ENCODE measurements around the gene INO80C.

INO80C gene

DNA sequence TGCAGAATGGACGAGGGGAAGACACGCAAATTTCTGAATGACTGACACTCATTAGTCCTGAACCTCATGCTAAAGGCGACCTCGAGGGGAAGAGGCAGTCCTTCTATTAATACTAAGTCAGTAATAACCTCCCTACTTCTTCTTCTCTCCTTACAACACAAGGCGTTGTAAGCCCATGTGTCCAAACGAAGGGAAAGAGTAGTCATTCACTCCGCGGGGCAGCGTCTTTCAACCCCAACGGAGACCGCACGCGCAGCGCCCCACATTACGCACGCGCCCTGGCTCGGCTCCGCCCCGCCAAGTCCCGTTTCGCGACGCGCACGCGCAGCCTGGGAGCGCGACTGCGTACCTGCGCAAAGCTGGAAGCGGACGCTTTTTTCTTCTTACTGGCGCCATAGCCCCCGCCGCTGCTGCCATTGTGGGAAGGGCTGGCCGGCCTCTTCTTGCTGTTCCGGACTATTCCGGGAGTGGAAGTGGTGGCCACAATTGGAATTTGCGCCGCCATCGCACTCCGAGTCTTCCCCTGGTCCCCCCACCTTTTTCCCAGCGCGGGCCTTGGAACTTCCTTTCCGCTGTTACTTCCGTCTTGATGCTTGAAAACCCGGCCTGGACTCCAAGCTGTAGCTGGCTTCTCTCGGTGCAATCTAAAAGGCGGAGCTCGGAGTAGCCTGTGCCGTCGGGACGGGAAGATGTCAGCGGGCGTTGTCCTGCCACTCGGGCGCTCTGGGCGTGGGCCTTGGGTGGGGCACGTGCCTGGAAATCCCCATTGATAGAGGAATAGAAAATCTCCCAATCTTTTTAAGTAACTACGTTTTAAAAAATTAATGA, at the start of gene INO80C:
TSS of gene INO80C (minus strand) at position 591 of the 828 bp plus-strand sequence. CDS start at position 505, 86 bp downstream.
- peak; percentile 98 for DNase-seq (ENCODE audit: low spot score)

GRCh38 chr18:35547008-35547605, 49.3 kb upstream of the INO80C start:
- no peak for DNase-seq (ENCODE audit: low spot score)

DNA sequence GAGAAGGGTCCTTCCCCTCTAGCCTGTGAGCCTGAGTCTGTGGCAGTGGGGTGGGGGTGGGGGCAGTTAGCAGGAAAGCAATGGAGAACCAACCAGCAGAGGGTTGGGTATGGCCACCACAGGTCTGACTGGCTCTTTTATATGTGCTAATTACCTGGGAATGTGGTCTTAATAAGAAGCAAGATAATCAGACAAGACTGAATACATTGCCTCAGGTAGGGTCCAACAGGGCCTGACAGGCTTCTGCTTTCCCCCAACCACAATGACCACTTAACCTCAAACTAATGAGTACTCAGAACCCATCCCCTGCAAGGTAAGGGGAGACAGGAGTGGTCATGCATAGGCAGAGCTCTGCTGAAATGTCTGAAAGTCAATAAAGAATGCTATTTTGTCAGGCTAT, 44.6 kb upstream of the INO80C start:
- DNase-seq (ENCODE audit: low spot score): no peak

DNA sequence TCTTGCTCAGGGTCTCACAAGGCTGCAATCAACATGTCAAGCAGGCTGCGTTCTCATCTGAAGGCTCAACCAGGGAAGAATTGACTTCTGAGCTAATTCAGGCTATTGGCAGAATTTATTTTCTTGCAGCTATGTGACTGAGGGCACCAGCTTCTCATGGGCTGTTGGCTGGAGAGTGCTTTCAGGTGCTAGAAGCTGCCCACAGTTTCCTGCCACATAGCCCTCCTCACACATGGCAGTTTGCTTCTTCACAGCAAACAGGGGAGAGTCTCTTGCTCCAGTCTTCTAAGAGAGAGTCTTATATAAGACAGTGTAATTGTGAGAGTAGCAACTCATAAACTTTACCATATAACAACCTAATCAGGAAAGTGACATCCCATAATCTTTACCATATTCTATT, 37.5 kb upstream of the INO80C start:
- no peak for DNase-seq (ENCODE audit: low spot score)

DNA sequence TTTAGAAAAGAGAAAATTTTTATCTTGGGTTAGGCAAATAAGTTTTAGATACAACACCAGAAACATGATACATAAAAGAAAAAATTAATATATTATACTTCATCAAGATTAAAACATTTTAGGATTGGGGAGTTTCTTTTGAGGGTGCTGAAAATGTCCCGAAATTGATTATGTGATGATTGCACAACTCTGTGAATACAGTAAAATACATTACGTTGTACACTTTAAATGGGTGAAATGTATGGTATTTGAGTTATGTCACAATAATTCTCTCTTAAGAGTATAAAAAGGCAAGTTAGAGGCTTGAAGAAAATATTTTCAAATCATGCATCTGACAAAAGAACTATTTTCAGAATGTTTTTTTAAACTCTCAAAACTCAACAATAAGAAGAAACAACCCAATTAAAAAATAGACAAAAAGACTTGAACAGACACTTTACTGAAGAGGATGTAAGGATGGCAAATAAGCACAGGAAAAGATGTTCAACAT, 36.2 kb upstream of the INO80C start:
- DNase-seq (ENCODE audit: low spot score): no peak

- no peak for DNase-seq (ENCODE audit: low spot score)
Measured at GRCh38 chr18:35528749-35529274, 31.1 kb upstream of the INO80C start.

DNA sequence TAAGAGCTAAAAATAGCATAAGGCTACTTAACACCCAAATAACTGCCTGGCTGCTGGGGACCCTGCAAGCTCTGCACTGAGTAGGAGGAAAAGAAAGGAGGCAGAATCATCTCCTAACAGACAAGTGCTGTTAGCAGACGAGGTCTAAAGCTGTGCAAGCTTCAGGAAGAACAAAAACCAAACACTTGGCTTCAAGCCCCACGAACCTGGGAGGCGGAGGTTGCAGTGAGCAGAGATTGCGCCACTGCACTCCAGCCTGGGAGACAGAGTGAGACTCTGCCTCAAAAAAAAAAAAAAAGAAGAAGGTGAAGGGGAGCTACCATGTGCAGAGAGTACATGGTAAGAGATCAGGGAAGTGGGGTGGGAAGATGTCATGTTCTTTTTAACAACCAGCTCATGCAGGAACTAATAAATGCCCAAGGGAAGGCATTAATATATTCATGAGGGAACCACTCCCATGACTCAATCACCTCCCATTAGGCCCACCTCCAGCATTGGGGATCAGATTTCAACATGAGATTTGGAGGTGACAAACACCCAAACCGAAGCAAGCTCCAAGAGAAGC, 28.8 kb upstream of the INO80C start:
- DNase-seq (ENCODE audit: low spot score): no peak

- no peak for DNase-seq (ENCODE audit: low spot score)
Measured at GRCh38 chr18:35525795-35526494, 28.2 kb upstream of the INO80C start.

DNA sequence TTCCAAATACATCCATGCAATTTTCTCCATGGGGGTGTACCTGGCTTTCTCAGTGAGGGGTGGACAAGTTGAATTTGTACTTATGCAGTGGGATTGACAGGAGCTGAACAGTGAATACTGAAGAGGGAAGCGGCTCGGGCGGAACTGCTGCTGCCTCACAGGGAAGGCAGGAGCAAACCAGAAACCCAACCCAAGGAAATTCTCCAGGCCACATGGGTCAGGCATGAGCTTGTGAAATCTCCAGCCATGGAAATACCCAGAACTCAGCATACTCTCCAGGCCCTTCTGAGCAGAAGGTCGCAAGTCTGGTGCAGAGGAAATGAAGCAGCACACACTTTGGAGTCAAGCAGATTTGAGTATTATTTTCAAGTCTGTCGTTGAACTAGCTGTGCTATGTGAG, 26.5 kb upstream of the INO80C start:
- no peak for DNase-seq (ENCODE audit: low spot score)

DNA sequence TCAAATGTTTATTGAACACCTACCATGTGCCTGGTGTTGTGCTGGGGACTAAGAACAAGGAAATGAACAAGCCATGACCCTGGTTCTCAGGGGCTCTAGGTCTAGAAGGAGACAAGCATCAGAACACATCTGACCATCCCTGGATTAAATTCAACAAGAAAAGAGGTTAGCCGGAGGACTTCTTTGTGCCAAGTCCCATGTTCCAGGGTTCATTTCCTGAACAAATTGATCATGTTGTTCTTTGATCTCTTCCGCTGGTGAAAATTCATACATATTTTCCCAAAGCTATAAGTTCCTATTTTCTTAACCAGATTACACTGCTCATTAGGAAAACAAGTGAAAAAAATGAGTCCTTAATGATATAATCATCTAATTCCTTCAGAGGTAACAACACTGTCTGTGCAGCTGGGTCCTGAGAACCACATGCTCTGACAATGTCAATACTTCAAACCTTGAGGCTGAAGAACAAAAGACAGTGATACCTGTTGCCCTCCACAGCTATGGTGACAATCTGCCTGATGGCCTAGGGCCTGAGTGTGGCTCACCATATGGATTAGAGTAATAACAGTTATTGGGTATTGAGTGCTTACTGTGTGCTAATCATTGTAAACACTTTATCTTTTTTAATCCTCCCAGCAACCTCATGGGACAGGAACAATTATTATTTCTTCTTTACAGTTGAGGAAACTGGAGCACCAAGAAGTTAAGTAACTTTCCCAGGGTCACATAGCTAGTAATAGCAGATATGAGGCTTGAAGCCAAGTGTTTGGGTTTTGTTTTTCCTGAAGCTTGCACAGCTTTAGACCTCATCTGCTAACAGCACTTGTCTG, 24.6 kb upstream of the INO80C start:
- no peak for DNase-seq (ENCODE audit: low spot score)

DNA sequence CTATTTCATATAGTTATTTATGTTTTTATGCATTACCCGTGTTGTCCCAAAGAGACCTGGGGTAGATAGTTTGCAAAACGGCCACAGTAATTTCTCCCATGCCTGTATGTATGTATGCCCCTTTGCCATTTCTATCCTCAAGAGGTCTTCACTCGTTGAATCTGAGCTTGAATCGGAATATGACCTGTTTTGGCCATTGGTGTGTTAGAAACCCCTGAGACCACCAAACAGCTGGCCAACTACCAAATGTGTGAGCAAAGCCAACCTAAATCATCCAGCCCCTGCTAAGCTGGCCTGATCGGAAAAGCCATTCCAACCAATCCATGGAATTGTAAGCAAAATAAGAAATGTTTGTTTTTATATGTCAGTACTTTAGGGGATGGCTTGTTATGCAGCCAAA, 23.4 kb upstream of the INO80C start:
- DNase-seq (ENCODE audit: low spot score): no peak

GRCh38 chr18:35519148-35519899, 21.6 kb upstream of the INO80C start:
- no peak for DNase-seq (ENCODE audit: low spot score)

GRCh38 chr18:35517715-35518114, 20.0 kb upstream of the INO80C start:
- DNase-seq (ENCODE audit: low spot score): no peak

DNA sequence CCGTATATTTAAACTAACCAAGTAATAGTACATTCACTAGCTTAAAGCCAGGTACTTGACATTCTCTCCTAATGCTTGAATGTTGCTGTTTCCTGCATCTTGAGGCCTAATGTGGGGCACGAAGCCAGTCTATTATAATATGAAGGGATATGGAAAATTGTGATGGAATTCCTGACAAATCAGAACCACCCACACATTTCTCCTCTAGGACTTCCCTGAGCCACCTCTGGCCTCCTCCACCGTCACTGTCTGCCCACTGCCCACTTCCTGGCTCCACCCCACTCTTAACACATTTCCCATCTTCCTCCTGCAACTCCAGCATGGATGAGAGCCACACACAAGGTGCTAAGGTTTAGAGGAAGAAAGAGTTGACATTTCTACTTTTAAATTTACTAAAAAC, 19.0 kb upstream of the INO80C start:
- no peak for DNase-seq (ENCODE audit: low spot score)

DNA sequence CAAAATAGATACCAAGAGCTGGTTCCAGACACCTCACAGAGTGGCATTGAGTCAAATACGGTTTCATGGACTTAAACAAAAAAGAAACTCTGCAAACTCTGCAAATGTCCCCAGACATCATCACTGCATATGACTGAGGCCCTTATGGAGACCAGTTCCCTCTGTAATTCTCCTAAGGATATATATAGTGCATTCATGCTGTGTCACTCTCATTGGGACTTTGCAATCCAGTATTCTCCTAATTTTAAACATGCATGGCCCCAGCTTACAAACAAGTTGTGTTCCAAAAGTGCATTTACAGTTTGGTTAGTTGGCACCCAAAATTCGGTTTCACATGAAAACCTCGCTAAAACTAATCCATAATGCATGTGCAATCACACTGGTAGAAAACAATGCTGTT, 18.6 kb upstream of the INO80C start:
- no peak for DNase-seq (ENCODE audit: low spot score)

- no peak for DNase-seq (ENCODE audit: low spot score)
Measured at GRCh38 chr18:35515460-35516130, 17.8 kb upstream of the INO80C start.

DNA sequence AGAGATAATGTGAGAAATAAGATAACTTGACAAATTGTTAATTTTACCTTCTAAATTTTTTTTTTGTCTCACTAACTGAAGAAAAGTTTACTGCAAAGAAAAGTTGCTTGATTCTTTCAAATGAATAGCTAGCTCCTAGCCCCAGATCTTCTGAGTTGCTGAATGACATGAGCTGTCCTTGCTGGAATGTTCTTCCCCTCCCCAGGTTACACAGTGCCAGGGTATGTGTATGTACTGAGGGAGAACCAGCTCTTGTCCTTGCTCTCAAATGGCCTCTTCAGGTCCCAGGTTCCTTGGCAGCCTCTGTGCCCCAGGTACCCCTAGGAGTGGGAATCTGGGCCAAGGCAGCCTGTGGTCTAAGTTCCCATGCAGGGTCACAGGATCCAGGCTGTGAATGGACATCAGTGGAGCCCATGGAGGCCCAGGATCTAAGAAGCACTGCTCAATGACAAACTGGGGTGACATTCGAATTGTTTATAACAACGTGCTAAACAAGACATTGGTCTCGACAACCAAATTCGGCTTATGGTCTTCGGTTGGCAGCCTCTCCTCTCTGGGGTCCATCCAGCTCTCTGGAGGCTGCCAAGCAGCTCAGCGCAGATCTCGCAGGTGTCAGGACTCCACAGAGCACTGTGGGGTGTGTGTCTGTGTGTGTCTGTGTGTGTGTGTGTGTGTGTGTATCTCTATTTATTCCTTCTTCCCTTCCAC, 17.1 kb upstream of the INO80C start:
- DNase-seq (ENCODE audit: low spot score): no peak

- DNase-seq (ENCODE audit: low spot score): no peak
Measured at GRCh38 chr18:35514283-35514682, 16.5 kb upstream of the INO80C start.

DNA sequence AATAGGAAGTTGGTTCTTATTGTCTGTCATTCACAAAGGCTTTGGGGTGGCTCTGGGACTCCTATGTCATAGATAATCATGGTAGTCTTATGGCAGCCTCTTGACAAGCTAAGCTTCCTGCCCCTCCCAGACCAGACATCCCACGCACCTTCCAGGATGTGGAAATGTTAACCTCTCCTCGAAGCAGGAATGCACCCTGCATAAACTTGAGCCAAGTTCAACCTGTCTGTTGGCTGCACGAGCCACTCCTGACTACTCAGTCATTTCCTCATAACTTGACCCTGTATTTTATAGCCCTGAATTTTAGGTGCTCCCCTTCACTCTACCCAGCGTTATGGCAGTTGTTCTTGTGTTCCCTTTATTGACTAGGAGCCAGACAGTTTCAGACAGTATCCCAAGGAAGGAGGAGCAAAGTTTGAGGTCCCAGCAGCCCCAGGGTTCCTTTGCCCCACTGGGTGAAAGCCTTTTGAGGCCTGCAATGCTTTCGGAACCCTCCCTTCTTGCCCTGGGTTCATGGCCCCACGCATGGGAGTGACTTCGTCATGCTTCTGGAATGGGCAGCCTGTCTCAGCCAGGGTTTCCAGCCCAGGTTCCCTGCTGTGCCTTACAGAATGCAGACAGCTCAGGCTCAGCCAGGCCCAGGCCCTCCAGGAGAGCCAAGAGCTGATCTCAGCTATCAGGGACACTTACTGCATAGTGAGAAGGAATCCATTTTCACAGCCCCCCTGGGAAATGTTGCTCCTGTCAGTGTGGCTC, 15.6 kb upstream of the INO80C start:
- peak; percentile 33 for DNase-seq (ENCODE audit: low spot score)

All from AG08395 (cell line).